ENCODE results near the gene EPHB1.

The EPHB1 gene

DNA sequence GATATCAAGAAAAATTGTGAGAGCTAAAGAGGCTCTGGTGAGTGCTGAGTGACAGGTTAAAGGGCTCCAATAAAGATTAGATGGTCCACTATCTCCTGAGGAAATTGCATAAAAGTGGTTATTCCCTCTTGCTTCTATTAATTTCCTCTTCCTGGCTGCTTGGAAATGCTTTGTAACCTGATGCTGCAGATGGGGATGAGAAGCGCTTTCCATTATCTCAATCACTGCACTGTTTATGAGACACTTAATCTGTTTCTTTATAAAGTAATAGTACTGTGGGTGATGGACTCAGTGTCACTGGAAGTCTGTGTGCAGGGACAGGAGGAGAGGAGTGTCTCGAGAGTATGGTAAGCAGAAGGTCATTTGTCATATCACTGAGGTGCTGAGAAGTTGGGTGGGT is 305.3 kb downstream of the EPHB1 start:
- TF ChIP-seq ESRRG (CRISPR knock-in tag; IDR thresholded peaks at IDR 0.05) (no peak), CSDC2 (CRISPR knock-in tag; IDR thresholded peaks at IDR 0.05) (no peak), OSR1 (CRISPR knock-in tag; IDR thresholded peaks at IDR 0.05) (no peak), ZC3H10 (CRISPR knock-in tag; IDR thresholded peaks at IDR 0.05) (no peak), TCF4 (CRISPR knock-in tag; IDR thresholded peaks at IDR 0.05; ENCODE audit: borderline replicate concordance) (no peak), ISL1 (CRISPR knock-in tag; IDR thresholded peaks at IDR 0.05) (no peak), TOX (CRISPR knock-in tag; IDR thresholded peaks at IDR 0.05; ENCODE audit: borderline replicate concordance) (no peak), ZNF70 (CRISPR knock-in tag; IDR thresholded peaks at IDR 0.05) (no peak), ZNF565 (CRISPR knock-in tag; conservative IDR thresholded peaks at IDR 0.05; ENCODE audit: low read depth) (no peak), SNAI2 (CRISPR knock-in tag; IDR thresholded peaks at IDR 0.05) (no peak), RARB (CRISPR knock-in tag; IDR thresholded peaks at IDR 0.05) (no peak), ZNF8 (CRISPR knock-in tag; IDR thresholded peaks at IDR 0.05) (no peak)
- TF ChIP-seq, protein P1, sequence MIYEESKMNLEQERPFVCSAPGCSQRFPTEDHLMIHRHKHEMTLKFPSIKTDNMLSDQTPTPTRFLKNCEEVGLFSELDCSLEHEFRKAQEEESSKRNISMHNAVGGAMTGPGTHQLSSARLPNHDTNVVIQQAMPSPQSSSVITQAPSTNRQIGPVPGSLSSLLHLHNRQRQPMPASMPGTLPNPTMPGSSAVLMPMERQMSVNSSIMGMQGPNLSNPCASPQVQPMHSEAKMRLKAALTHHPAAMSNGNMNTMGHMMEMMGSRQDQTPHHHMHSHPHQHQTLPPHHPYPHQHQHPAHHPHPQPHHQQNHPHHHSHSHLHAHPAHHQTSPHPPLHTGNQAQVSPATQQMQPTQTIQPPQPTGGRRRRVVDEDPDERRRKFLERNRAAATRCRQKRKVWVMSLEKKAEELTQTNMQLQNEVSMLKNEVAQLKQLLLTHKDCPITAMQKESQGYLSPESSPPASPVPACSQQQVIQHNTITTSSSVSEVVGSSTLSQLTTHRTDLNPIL (CRISPR knock-in tag; IDR thresholded peaks at IDR 0.05; ENCODE audit: low read depth), result no peak
- TF ChIP-seq, protein P2, sequence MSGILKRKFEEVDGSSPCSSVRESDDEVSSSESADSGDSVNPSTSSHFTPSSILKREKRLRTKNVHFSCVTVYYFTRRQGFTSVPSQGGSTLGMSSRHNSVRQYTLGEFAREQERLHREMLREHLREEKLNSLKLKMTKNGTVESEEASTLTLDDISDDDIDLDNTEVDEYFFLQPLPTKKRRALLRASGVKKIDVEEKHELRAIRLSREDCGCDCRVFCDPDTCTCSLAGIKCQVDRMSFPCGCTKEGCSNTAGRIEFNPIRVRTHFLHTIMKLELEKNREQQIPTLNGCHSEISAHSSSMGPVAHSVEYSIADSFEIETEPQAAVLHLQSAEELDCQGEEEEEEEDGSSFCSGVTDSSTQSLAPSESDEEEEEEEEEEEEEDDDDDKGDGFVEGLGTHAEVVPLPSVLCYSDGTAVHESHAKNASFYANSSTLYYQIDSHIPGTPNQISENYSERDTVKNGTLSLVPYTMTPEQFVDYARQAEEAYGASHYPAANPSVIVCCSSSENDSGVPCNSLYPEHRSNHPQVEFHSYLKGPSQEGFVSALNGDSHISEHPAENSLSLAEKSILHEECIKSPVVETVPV (CRISPR knock-in tag; IDR thresholded peaks at IDR 0.05), result no peak

DNA sequence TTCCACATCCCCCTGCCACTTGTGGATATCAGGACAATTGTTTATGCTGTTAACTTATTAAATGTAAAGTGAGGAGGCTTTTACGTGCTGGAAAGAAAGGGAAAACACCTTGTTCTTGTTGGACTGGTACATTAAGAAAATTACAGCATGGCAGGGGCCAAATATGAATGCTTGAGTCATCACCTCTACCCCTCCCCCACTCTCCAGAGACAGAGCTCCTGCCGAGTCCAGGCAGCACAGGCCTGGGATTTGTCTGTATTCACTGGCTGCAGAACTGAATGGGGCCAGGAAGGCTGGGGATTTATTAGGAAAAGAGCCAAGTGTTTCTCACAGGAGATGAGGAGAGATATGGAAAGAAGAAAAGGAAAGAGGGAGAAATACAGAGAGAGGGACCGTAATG is 308.9 kb downstream of the EPHB1 start:
- TF ChIP-seq ARNTL (CRISPR knock-in tag; IDR thresholded peaks at IDR 0.05; ENCODE audit: borderline replicate concordance, low read depth) (no peak), CSDC2 (CRISPR knock-in tag; IDR thresholded peaks at IDR 0.05) (no peak), TOX (CRISPR knock-in tag; IDR thresholded peaks at IDR 0.05; ENCODE audit: borderline replicate concordance) (no peak), ISL1 (CRISPR knock-in tag; IDR thresholded peaks at IDR 0.05) (no peak), GLIS3 (CRISPR knock-in tag; IDR thresholded peaks at IDR 0.05) (no peak), ZC3H10 (CRISPR knock-in tag; IDR thresholded peaks at IDR 0.05) (no peak), POU6F1 (CRISPR knock-in tag; IDR thresholded peaks at IDR 0.05; ENCODE audit: borderline replicate concordance, low read depth) (no peak), RARB (CRISPR knock-in tag; IDR thresholded peaks at IDR 0.05) (no peak), SNAI2 (CRISPR knock-in tag; IDR thresholded peaks at IDR 0.05) (no peak), OSR1 (CRISPR knock-in tag; IDR thresholded peaks at IDR 0.05) (no peak), ZFP3 (CRISPR knock-in tag; IDR thresholded peaks at IDR 0.05) (no peak), TCF4 (CRISPR knock-in tag; IDR thresholded peaks at IDR 0.05; ENCODE audit: borderline replicate concordance) (no peak), ZNF70 (CRISPR knock-in tag; IDR thresholded peaks at IDR 0.05) (no peak), ZFP30 (CRISPR knock-in tag; IDR thresholded peaks at IDR 0.05) (no peak), PPARA (CRISPR knock-in tag; IDR thresholded peaks at IDR 0.05; ENCODE audit: borderline replicate concordance) (no peak)
- TF ChIP-seq, protein P2 (CRISPR knock-in tag; IDR thresholded peaks at IDR 0.05), result no peak
- TF ChIP-seq, protein P3, sequence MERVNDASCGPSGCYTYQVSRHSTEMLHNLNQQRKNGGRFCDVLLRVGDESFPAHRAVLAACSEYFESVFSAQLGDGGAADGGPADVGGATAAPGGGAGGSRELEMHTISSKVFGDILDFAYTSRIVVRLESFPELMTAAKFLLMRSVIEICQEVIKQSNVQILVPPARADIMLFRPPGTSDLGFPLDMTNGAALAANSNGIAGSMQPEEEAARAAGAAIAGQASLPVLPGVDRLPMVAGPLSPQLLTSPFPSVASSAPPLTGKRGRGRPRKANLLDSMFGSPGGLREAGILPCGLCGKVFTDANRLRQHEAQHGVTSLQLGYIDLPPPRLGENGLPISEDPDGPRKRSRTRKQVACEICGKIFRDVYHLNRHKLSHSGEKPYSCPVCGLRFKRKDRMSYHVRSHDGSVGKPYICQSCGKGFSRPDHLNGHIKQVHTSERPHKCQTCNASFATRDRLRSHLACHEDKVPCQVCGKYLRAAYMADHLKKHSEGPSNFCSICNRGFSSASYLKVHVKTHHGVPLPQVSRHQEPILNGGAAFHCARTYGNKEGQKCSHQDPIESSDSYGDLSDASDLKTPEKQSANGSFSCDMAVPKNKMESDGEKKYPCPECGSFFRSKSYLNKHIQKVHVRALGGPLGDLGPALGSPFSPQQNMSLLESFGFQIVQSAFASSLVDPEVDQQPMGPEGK (CRISPR knock-in tag; IDR thresholded peaks at IDR 0.05; ENCODE audit: borderline replicate concordance), result no peak
- TF ChIP-seq, protein P4, sequence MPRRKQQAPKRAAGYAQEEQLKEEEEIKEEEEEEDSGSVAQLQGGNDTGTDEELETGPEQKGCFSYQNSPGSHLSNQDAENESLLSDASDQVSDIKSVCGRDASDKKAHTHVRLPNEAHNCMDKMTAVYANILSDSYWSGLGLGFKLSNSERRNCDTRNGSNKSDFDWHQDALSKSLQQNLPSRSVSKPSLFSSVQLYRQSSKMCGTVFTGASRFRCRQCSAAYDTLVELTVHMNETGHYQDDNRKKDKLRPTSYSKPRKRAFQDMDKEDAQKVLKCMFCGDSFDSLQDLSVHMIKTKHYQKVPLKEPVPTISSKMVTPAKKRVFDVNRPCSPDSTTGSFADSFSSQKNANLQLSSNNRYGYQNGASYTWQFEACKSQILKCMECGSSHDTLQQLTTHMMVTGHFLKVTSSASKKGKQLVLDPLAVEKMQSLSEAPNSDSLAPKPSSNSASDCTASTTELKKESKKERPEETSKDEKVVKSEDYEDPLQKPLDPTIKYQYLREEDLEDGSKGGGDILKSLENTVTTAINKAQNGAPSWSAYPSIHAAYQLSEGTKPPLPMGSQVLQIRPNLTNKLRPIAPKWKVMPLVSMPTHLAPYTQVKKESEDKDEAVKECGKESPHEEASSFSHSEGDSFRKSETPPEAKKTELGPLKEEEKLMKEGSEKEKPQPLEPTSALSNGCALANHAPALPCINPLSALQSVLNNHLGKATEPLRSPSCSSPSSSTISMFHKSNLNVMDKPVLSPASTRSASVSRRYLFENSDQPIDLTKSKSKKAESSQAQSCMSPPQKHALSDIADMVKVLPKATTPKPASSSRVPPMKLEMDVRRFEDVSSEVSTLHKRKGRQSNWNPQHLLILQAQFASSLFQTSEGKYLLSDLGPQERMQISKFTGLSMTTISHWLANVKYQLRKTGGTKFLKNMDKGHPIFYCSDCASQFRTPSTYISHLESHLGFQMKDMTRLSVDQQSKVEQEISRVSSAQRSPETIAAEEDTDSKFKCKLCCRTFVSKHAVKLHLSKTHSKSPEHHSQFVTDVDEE (CRISPR knock-in tag; IDR thresholded peaks at IDR 0.05), result no peak
- TF ChIP-seq, protein P1 (CRISPR knock-in tag; IDR thresholded peaks at IDR 0.05; ENCODE audit: low read depth), result no peak
- ATAC-seq, result no peak

More for the DNA sequence above, 305.3 kb downstream of the EPHB1 start:
- no peak for ATAC-seq

All from SK-N-SH treated with all-trans-retinoic acid at 6 μM for 48 hours (cell line).